ENCODE data around the gene RNF14.
A peak's percentile ranks its signal among the peaks of the same experiment; 100 is the strongest.

RNF14 gene

GRCh38 chr5:141966963-141967333 is 2.0 kb upstream of the RNF14 start:
- H3K9me2 ChIP-seq (ENCODE audit: low read depth, low read length), result no peaks in the 10 kb centered on the region
- peaks cover 1% of the 10 kb centered on the region; the same call in 1 of the 2 replicates for H3K36me3 ChIP-seq (ENCODE audit: insufficient read depth, low read length)
- H2AFZ ChIP-seq (ENCODE audit: low read length), result no peak overlapping the region
- H3K9ac ChIP-seq (ENCODE audit: low read length), result no peak overlapping the region
- no peaks in the 10 kb centered on the region for H3K27me3 ChIP-seq (ENCODE audit: insufficient read depth, low read length)
- H3K4me1 ChIP-seq (ENCODE audit: insufficient read depth, low read length, severe bottlenecking), result peaks cover 34% of the 10 kb centered on the region
- no peaks in the 10 kb centered on the region for H3F3A ChIP-seq (ENCODE audit: insufficient read depth, low read length)
- no peaks in the 10 kb centered on the region for H3K9me3 ChIP-seq (ENCODE audit: low read length)
- H4K20me1 ChIP-seq (ENCODE audit: insufficient read depth, low read length), result no peaks in the 10 kb centered on the region
- H3K27ac ChIP-seq (ENCODE audit: low read depth, low read length, poor library complexity, severe bottlenecking), result no peak overlapping the region
- peaks cover 8% of the 10 kb centered on the region for H3K79me2 ChIP-seq (ENCODE audit: insufficient read depth, low read length)
- no peak overlapping the region for H3K4me3 ChIP-seq (ENCODE audit: low read depth, low read length, poor library complexity, severe bottlenecking)
- no peak overlapping the region for H3K4me2 ChIP-seq (ENCODE audit: low read length)
- TF ChIP-seq CTCF (IDR thresholded peaks at IDR 0.05; ENCODE audit: low read length), result no peak
- no peak for TF ChIP-seq EZH2 (IDR thresholded peaks at IDR 0.05; ENCODE audit: borderline replicate concordance, low read length)

GRCh38 chr5:141969783-141970771 is 1.2 kb downstream of the RNF14 start:
- H3K4me1 ChIP-seq (ENCODE audit: insufficient read depth, low read length, severe bottlenecking), result peaks cover 34% of the 10 kb centered on the region
- no peaks in the 10 kb centered on the region for H3F3A ChIP-seq (ENCODE audit: insufficient read depth, low read length)
- H3K36me3 ChIP-seq (ENCODE audit: insufficient read depth, low read length), result peaks cover 29% of the 10 kb centered on the region
- TF ChIP-seq CTCF (IDR thresholded peaks at IDR 0.05; ENCODE audit: low read length), result no peak
- no peak for TF ChIP-seq EZH2 (IDR thresholded peaks at IDR 0.05; ENCODE audit: borderline replicate concordance, low read length)
- no peak overlapping the region for H2AFZ ChIP-seq (ENCODE audit: low read length)
- no peaks in the 10 kb centered on the region for H3K27me3 ChIP-seq (ENCODE audit: insufficient read depth, low read length)
- H3K79me2 ChIP-seq (ENCODE audit: insufficient read depth, low read length), result peaks cover 8% of the 10 kb centered on the region
- peak overlapping the region; percentile 85 for H3K27ac ChIP-seq (ENCODE audit: low read depth, low read length, poor library complexity, severe bottlenecking)
- peak overlapping the region; percentile 88 for H3K9ac ChIP-seq (ENCODE audit: low read length)
- no peaks in the 10 kb centered on the region for H4K20me1 ChIP-seq (ENCODE audit: insufficient read depth, low read length)
- no peaks in the 10 kb centered on the region for H3K9me2 ChIP-seq (ENCODE audit: low read depth, low read length)
- no peaks in the 10 kb centered on the region for H3K9me3 ChIP-seq (ENCODE audit: low read length)
- H3K4me3 ChIP-seq (ENCODE audit: low read depth, low read length, poor library complexity, severe bottlenecking), result peak overlapping the region; percentile 75
- peak overlapping the region; percentile 89 for H3K4me2 ChIP-seq (ENCODE audit: low read length)

DNA sequence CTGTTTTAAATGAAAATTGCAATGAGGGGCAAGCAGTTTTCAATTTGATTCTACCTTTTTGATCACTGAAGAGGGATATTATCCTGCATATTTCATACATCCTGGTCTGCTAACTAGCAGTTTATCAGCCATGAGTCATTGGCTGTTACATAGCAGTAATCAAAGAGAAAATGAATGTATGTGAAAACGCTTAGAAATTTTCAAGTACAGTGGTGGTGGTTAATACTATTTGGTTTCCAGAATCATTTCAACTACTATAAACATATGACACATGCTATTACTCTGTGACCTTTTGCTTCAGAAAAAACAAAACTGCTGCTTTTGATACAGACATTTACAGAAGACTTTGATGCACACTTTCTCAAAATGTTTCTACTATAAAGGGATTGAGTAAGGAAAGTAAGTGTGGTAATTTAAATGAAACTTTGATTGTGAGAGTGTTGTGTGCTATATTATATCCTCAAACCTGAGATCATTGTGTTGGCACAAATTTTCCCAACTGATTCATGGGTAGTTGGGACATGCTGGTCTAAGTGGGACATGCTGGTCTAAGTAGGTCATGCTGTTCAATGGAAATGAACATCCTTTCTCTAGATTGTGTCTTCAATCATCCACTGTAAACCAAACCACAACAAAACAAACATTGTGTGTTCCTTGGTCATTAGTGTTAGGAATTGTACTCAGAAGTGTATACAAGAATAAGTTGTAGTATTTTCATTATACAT is 5.1 kb downstream of the RNF14 start:
- H3K27me3 ChIP-seq (ENCODE audit: insufficient read depth, low read length), result no peaks in the 10 kb centered on the region
- H3K79me2 ChIP-seq (ENCODE audit: insufficient read depth, low read length), result peaks cover 8% of the 10 kb centered on the region
- no peaks in the 10 kb centered on the region for H3K9me2 ChIP-seq (ENCODE audit: low read depth, low read length)
- no peak for TF ChIP-seq CTCF (IDR thresholded peaks at IDR 0.05; ENCODE audit: low read length)
- no peak for TF ChIP-seq EZH2 (IDR thresholded peaks at IDR 0.05; ENCODE audit: borderline replicate concordance, low read length)
- no peak overlapping the region for H3K4me3 ChIP-seq (ENCODE audit: low read depth, low read length, poor library complexity, severe bottlenecking)
- no peak overlapping the region for H3K4me2 ChIP-seq (ENCODE audit: low read length)
- H3K9me3 ChIP-seq (ENCODE audit: low read length), result no peaks in the 10 kb centered on the region
- no peak overlapping the region for H3K27ac ChIP-seq (ENCODE audit: low read depth, low read length, poor library complexity, severe bottlenecking)
- H2AFZ ChIP-seq (ENCODE audit: low read length), result no peak overlapping the region
- H4K20me1 ChIP-seq (ENCODE audit: insufficient read depth, low read length), result no peaks in the 10 kb centered on the region
- H3K4me1 ChIP-seq (ENCODE audit: insufficient read depth, low read length, severe bottlenecking), result peaks cover 18% of the 10 kb centered on the region
- peaks cover 69% of the 10 kb centered on the region for H3K36me3 ChIP-seq (ENCODE audit: insufficient read depth, low read length)
- H3F3A ChIP-seq (ENCODE audit: insufficient read depth, low read length), result no peaks in the 10 kb centered on the region; the same call in 1 of the 2 replicates
- H3K9ac ChIP-seq (ENCODE audit: low read length), result no peak overlapping the region

Measured in OCI-LY1 (cell line).